Posterior vena cava (tissue), 2 donors: ENCODE results near the gene PPDPF. TPM values are rescaled to one million over a fixed set of nuclear protein-coding genes. Genes with fewer than 3 reads are reported as not detected.
"Not testable (repeated sequence)": the region's sequence is repeated elsewhere in the genome, so short reads cannot be mapped to it uniquely, and the experiment has no call there.

Source experiments
- DNase-seq: peaks from one replicate; pipeline ENCODE4 v3.0.0-alpha.2; 2020; ENCODE audit warnings: low spot score
- intact Hi-C, 2 donors: fragments of 100-400 bp; cut with DNase I; formaldehyde crosslinking; loops; one replicate each; pipeline versions ENCODE4 v1.14.1 to v1.14.2; 2022 to 2023
- total RNA-seq, 2 donors: library from RNA; stranded (reverse); fragmentation: NEBNext Ultra II Directional; extraction: Animal tissue kit (Norgen Biotek cat#: 25700); gene quantifications; one replicate each; pipeline ENCODE4 v1.2.1, GENCODE V29; 2021
- donor health status: DM: yes; HTN: yes; CAD: no.
- donor health status: DM: yes; HTN: yes; CAD: no.

Gene PPDPF
- total RNA-seq, 2 donors from 2014 or later, result 172 to 331 TPM

DNA sequence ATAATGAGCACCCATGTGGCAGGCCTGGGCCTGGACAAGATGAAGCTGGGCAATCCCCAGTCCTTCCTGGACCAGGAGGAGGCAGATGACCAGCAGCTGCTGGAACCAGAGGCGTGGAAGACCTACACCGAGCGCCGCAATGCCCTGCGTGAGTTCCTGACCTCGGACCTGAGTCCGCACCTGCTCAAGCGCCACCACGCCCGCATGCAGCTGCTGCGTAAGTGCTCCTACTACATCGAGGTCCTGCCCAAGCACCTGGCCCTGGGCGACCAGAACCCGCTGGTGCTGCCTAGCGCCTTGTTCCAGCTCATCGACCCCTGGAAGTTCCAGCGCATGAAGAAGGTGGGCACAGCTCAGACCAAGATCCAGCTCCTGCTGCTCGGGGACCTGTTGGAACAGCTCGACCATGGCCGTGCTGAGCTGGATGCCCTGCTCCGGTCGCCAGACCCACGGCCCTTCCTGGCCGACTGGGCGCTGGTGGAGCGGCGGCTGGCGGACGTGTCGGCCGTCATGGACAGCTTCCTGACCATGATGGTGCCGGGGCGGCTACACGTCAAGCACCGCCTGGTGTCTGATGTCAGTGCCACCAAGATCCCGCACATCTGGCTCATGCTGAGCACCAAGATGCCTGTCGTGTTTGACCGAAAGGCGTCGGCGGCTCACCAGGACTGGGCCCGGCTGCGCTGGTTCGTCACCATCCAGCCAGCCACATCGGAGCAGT, 35.3 kb downstream of the PPDPF start:
- intact Hi-C loops, result no loop called here

DNA sequence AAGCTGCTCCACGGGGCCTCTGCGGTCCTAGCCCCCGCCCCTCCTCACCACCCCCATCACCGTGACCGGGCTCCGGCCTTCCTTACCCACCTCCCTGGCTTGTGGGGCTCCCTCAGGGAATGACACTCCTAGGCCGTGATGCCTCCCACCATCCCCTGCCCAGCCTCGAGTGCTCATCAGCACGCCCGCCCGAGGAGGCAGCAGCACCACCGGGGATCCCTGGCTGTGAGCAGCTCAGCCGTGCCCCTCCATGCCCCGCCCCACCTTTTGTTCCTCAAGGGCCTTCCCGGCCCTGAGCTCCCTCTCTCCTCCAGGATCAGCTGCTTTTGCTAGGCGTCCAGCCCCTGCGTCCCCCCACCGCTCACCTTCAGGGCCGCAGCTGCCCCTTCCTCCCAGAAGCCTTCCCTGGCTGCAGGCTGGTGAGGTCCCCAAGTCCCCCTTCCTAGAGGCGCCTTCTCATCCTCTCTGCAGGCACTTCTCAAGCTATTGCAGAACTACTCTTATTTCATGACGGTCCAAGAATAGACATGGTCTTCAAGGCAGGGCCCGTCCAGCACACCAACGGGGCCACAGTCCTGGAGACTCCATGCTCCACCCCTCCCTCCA, 36.4 kb downstream of the PPDPF start:
- DNase-seq, result no peak
- intact Hi-C loops, result no loop called here

More for the DNA sequence above, 35.3 kb downstream of the PPDPF start:
- DNase-seq, result no peak

DNA sequence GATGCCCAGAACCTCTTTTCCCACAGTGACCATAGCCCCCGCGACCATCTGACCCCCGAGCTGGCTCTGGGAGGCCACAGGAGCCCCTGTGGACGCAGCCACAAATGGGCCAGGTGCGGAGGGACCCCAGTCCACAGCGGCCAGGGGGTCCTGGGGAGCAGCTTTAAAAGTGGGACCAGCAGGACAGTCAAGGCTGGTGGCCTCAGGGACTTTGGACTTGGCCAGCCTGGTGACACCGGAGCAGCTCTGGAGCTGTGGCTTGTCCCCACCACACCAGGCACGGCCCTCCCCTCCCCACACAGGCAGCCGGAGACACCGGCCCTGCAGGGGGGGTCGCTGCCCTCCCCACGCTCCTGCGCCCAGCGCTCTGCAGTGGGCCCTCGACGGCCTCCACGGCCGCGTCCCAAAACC, 36.9 kb downstream of the PPDPF start:
- intact Hi-C loops, result no loop called here
- DNase-seq, result no peak

DNA sequence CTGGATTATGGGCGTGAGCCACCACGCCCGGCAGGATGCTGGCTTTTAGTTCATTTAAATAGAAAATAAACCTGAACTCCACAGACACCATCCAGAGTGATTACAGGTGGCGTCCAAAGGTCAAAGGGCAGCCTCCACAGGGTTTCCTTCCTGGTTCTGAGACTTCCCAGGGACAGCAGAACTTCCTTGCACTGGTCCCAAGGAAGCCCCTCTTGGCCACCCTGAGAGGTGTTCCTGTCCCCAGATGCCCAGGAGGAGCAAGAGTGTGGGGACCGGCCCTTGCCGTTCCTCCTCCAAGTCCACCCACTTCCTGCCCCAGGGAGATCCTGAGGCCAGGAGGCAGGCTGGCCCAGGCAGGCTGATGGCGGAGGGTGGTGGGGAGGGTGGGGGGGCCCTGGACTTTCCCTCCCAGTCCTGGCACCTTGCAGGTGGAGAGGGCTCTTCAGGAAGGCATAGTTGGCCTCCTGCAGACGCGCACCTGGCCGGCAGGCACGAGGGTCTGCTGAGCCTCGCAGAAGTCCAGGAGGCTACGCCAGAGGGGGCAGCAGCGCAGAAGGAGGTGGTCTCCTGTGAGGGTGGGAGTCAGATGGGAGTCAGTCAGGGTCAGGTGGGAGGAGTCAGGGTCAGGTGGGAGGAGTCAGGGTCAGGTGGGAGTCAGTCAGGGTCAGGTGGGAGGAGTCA, 38.4 kb downstream of the PPDPF start:
- intact Hi-C loops, result loop anchor here in 1 of 2 donors (1.0 kb wide), 1 partner anchor 31 kb away; no protein-coding TSS in a partner anchor
- DNase-seq, result no peak

DNA sequence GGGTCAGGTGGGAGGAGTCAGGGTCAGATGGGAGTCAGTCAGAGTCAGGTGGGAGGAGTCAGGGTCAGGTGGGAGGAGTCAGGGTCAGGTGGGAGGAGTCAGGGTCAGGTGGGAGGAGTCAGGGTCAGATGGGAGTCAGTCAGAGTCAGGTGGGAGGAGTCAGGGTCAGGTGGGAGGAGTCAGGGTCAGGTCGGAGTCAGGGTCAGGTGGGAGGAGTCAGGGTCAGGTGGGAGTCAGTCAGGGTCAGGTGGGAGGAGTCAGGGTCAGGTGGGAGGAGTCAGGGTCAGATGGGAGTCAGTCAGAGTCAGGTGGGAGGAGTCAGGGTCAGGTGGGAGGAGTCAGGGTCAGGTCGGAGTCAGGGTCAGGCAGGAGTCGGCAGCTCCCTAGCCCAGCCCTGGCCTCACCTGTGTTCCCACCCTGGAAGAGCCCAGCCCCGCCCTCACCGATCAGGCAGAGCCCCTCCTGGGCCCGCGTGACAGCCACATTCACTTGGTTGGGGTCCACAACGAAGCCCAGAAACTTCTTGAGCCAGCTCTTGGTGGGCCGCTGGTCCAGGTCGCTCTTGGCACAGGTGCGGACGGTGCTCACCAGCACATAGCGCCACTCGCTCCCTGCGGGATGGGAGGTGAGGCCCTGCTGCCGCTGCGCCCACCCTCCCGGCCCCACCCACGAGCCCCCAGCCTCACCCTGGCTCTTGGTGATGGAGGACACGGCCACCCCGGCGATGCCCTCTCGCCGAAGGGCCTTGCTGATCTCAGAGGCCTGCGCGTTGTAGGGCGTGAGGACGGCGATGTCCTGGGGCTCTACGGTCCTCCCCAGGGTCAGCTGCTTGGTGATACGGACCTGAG, 39.1 kb downstream of the PPDPF start:
- intact Hi-C loops, DNase-seq: not testable (repeated sequence)

DNA sequence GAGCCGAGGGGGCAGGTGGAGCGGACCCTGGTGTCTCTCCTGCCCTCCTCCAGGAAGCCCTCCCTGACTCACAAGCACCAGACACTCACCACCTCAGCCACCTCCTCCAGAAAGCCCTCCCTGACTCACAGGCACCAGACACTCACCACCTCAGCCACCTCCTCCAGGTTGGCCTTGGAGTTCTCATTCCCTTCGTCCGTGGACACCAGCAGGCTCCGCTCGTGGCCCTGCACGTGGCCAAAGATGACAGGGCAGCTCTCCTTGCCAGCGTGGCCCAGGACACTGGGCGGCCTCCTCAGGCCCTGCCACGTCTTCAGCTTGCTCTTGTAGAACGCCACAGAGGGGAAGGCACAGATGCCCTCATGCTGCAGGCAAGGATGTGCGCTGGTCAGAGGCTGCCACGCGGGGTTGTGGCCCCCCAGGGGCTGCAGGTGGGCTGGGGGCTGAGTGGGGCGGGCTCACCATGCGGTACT, 39.8 kb downstream of the PPDPF start:
- no peak for DNase-seq
- intact Hi-C loops, result no loop called here

DNA sequence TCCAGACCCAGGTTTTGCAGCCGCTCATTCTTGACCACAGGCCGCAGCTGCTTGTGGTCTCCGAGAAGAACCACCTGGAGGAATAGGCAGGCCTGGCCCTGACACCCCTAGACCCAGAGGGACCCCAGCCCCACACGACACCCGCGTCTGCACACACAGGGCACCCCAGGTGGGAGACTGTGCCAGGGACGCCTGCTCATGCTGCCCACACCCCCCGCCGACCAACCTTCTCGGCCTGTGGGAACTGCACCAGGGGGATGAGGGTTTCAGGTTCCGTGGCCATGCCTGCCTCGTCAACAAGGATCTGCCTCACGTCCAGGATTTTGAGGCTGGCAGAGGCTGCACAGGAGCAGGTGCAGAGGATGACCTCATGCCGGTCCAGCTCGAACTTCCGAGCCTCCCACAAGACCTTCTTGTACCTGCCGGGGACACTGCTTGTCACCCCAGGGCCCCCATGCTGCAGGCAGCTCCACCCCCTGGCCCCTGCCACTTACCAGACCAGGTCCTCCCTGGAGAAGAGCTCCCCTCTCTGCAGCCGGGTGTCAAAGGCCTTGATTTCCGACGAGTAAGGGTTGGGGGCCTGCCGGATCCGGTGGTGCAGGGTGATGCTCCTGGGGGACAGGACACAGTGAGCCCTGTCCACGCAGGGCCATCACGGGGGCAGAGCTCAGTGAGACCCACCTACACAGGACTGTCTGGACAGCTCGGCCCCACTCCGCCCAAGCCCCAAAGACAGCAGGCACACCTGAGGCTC, 40.5 kb downstream of the PPDPF start:
- no peak for DNase-seq
- intact Hi-C loops, result no loop called here

DNA sequence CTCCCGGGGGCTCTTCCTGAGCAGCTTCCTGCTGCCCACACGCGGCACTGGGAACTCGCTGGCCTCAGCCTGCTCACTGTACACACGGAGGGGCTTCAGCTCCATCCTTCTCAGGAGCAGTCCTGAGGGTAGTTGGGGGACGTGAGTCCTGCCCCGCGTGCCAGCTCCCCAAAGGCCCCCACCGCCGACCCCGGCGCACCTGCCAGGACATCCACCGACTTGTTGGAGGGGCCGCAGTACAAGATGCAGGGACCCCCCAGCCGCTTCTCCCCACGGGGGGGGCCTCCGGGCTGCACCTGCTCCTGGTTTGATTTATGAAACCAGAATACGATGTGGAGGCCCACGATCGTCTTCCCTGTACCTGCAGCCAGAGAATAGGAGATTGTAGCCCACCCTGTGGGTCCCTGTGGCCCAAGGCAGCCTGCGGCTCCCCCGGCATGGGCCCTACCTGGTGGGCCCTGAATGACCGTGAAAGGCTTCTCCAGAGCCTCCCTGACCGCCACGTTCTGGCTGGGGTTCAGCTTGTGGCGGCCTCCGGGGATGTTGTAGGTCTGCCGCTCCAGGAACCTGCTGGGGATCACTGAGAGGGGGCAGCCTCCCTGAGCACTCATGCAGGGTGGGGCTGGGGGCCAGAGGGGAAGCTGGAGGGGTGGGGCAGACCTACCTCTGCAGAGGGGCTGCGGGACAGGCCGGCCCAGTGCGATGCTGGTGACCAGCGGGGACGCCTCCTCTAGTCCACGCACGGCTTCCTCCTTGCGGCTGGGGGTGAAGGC, 41.2 kb downstream of the PPDPF start:
- no peak for DNase-seq
- intact Hi-C loops, result no loop called here

DNA sequence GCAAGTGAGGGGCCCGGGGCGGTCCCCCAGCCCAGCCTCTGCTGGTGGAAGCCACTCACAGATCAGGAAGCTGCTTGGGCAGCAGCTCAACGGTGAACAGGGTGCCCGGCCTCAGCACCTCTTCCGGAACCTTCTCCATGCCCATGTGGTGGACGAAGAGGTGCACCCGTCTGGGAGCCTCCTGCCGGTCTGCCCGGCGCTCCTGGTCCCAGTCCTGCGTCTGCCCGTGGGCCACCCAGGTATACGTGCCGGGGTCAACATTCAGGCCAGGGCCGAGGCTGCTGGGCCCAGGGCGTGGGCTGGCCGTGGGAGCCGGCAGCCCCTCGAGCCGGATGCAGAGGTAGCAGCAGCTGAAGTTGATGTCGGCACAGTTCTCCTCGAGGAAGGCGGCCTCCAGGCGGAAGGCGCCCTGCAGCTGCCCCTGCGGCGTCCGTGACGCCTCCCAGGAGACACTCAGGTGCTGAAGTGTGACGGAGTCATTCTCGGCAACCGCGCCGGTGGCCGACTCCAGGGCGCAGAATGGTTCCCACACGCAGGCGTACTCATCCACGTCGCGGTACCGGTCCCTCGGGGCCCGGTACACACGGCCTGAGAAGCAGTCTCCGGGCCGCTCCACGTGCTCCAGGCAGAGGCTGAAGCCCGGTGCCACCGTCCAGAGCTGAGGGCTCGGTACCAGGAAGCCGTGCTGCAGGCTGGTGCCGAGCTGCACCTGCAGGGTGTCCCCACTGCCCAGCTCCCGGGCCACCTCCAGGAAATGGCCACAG, 42.1 kb downstream of the PPDPF start:
- intact Hi-C loops, result no loop called here
- no peak for DNase-seq

DNA sequence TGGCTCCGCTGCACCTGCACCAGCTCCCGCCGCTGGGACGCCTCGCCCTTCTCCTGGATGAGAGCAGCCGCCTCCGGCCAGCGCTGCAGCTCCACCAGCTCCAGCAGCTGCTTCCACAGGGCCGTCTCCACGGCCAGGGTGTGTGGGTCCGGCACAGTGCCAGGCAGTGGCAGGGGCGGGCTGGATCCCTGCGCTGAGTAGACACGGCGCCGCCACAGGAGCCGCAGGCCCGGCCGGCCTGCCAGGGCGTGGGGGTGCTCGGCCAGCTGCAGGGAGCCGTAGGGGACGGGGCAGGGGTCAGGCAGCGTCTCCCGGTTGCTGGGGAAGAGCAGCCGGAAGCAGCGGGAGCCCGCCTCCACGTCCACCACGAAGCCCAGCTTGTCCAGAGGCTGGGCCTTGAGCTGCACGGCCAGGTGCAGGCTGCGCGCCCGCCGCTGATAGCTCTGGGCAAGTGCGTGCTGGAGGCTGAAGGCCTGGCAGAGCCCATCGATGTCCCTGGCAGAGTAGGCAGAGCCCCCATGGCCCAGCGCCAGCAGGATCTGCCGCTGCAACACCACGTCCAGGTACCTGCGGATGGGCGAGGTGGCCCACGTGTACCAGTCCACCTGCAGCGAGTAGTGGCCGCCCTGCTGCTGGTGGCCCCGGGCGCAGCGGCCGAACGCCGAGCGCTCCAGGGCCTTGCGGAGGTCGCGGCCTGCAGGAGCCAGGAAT, 42.8 kb downstream of the PPDPF start:
- no peak for DNase-seq
- intact Hi-C loops, result no loop called here

DNA sequence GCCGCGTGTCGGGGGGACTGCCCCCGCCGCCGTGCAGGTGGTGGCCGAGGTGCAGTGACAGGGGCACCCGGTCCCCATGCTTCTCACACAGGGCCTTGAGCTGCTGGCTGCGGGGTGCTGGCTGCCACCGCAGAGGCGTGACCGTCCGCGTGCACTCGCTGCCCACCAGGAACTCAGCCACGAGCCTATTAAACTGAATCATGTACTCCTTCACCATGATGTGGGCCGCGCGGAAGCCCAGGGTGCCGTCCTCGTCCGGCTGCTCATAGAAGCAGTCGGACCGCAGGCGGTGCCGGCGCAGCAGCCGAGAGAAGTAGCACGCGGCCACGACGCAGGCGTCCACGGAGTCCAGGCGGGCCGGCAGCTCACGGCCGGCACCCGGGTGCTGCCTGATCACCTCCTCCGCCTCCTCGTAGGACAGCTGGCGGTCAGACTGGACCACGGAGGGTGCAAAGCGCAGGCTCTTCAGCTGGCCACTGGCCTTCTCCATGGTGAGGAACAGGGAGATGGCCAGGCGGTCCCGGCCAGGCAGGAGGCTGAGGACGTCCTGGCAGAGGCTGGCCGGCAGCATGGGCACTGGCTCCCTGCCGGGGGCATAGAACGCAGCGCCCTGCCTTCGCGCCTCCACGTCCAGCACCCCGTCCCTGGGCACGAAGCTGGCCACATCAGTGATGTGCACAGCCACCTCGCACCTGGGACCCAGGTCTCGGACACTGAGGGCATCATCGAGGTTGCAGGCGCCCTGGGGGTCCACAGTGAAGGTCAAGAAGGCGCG, 43.7 kb downstream of the PPDPF start:
- DNase-seq, result no peak
- intact Hi-C loops, result no loop called here

DNA sequence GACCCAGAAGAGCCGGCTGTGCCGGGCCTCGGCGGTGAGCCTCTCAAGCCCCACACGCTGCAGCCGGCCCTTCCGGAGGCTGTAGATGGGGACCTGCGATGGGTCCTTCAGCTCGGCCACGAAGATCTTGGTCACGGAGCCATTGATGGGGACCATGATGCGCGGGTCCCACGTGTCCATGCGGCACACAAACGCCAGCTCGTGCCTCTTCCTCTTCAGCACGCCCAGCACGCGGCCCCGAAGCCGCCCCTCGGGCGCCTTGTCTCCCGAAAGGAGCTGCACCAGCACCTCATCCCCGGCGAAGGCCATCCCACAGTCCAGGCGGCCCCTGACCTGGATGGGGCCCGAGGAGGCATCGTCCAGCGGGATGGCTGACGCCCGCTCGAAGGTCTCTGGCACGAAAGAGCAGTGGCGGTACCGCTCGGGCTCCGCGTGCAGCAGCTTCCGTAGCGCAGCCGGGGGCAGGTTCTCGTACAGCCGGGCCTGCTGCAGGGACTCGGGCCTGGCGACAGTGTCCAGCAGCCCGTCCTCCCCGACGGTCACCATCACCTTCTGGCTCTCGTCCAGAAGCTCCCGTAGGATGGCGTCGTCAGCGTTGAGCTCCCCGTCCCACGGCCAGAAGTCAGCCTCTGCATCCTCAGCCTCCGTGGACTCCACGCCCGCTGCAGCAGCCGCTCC, 44.6 kb downstream of the PPDPF start:
- intact Hi-C loops, result no loop called here
- DNase-seq, result no peak

DNA sequence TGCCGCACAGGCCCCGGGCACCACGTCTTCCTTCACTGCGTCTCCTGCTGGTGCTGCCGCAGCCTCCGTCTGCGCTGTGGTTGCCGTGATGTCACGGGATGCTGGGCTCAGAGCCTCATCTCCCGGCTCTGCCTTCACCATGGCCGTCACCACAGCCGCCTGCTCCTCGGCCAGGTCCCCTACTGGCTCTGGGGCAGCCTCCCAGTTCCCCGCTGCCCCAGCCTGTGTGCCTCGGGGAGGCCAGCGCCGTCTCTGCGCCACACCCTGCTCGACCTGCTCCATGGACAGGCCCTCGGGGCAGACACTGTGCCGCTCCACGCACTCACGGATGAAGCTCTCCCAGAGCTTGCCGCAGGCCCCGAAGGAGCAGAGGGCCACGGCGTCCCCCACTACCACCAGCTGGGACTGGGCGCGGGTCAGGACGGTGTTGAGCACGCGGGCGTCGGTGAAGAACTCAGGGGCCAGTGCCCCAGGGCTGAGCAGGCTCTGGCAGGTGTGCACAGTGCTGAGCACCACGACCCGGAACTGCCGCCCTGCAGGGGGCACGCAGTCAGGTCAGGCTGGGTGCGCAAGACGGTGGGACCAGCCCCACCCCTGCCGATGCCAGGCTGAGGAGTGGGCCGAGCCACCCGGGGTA, 45.3 kb downstream of the PPDPF start:
- intact Hi-C loops, result no loop called here

DNA sequence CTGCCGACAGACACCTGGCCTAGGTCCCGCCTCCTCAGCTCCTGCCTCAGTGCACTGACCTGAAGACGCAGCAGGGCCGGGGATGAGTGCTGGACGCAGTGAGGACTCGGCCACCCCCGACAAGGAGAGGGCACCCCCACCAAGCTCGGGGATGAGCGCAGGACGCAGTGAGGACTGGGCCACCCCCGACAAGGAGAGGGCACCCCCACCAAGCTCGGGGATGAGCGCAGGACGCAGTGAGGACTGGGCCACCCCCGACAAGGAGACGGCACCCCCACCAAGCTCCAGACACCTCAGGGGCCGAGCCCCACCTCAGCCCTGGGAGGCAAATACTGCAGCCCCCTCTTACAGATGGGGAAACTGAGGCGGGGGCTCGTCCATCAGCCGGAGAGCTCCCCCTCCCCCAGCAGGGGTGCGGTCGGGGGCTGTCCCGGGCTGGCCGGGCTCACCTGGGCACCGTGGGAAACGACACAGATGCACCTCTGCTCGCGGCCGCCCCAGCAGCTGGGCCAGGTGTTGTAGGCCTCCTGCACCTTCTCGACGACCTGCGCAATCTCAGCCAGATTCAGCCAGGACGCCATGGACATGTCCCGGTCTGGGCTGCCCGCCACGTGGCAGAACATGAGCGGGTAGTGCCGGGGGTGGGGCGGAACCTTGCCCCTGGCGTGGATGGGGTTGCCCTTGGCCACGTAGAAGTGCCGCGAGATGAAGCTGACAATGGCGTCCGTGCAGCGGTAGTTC, 46.0 kb downstream of the PPDPF start:
- DNase-seq, result no peak
- intact Hi-C loops, result no loop called here

More for the DNA sequence above, 45.3 kb downstream of the PPDPF start:
- DNase-seq, result no peak

DNA sequence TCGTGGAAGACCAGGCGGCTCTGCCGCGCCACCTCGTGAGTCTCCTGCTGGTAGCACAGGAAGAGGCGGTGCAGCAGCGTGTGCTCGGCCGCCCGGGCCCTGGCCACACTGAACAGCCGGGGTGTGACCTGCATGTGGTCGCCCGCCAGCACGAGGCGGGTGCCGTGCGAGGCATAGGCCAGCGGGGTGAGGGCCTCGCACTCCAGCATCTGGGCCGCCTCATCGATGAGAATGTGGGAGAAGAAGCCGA, 46.5 kb downstream of the PPDPF start:
- intact Hi-C loops, result no loop called here
- no peak for DNase-seq
